GM20000 (cell line): ENCODE results near the gene OSM.

Experiments used
- DNase-seq: peaks from one replicate; pipeline ENCODE4 v3.0.0; 2012; ENCODE audit warnings: low spot score
- TF ChIP-seq, protein P1 (sequence below): IDR thresholded peaks from 2 replicates; pipeline ENCODE4 v1.5.1; 2012; ENCODE audit warnings: mild to moderate bottlenecking, control low read depth; ENCODE audit errors: extremely low read depth, missing control alignments

Gene OSM

DNA sequence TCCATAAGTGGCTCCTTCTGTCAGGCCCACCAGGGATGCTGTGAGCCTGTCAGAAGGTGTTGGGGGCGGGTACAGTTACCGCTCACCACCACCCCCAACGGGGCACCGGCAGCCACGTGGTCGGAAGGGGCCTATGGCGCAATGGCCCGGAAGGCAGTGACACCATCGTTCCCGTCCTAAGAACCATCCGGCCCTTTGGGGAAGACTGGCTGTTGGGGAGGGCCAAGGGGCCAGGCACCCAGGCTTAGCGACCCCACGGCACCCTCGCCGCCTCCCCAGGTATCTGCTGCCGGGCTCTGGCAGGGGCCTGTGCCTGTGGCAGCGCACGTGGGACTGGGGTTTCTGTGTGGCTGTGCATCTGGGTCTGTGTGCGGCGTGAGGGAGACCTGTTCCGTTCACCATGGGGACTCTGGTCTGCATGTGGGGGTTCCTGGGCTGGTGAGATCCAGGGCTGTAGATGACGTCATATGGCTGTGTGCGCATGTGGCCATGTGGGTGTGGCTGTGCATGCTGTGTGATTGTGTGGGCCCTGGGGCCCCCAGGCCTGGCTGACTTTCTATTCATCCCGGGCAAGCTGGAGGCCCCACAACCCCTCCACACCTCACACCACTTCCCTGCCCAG, 717 bp downstream of the OSM start:
- peak; percentile 87 for DNase-seq
- TF ChIP-seq, protein P1, sequence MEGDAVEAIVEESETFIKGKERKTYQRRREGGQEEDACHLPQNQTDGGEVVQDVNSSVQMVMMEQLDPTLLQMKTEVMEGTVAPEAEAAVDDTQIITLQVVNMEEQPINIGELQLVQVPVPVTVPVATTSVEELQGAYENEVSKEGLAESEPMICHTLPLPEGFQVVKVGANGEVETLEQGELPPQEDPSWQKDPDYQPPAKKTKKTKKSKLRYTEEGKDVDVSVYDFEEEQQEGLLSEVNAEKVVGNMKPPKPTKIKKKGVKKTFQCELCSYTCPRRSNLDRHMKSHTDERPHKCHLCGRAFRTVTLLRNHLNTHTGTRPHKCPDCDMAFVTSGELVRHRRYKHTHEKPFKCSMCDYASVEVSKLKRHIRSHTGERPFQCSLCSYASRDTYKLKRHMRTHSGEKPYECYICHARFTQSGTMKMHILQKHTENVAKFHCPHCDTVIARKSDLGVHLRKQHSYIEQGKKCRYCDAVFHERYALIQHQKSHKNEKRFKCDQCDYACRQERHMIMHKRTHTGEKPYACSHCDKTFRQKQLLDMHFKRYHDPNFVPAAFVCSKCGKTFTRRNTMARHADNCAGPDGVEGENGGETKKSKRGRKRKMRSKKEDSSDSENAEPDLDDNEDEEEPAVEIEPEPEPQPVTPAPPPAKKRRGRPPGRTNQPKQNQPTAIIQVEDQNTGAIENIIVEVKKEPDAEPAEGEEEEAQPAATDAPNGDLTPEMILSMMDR = no peak

DNA sequence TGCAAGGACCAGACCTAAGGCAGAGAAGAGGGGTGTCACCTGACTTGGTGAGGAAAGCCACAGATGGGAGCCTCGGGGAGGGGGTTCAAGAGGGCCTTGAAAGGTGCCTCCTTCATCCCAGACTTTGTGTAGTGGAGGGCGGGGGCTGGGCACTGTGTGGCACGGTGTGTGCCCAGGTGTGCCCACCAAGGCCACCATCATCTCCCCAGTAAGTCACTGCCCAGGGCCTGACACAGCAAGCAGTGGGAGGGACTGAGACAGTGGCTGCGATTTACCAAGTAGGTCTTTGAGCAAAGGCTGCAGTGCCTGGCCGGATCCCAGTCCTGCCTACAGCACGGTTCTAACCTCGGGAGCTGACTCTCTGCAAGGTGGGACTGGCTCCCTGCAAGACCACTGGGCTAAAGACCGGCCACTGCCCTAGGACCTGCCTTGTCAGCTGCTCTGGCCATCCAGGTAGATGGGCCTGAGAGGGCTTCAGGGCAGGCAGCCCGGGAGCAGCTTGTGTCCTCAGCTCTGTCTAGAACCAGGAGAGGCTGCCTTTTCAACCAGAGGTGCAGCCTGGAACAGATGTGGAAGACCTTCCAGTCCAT, 1.4 kb downstream of the OSM start:
- TF ChIP-seq, protein P1 = no peak
- no peak for DNase-seq

DNA sequence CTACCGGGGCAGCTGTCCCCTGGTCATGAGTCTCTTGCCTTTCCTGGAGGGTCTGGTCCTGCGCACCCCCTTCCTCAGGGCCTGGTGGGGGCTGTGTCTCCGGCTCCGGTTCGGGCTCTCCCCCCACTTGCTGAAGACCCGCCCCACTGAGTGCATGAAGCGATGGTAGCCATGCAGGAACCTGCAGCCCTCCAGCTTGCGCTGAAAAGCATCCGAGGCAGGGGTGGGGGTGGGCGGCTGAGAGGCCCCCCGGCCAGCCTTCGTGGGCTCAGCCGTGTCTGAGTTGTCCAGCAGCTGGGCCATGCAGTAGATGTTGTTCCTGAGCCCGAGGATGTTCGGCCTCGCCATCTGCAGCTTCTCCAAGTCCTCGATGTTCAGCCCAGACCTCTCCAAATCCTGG, 2.8 kb downstream of the OSM start:
- TF ChIP-seq, protein P1 = no peak
- DNase-seq = no peak

DNA sequence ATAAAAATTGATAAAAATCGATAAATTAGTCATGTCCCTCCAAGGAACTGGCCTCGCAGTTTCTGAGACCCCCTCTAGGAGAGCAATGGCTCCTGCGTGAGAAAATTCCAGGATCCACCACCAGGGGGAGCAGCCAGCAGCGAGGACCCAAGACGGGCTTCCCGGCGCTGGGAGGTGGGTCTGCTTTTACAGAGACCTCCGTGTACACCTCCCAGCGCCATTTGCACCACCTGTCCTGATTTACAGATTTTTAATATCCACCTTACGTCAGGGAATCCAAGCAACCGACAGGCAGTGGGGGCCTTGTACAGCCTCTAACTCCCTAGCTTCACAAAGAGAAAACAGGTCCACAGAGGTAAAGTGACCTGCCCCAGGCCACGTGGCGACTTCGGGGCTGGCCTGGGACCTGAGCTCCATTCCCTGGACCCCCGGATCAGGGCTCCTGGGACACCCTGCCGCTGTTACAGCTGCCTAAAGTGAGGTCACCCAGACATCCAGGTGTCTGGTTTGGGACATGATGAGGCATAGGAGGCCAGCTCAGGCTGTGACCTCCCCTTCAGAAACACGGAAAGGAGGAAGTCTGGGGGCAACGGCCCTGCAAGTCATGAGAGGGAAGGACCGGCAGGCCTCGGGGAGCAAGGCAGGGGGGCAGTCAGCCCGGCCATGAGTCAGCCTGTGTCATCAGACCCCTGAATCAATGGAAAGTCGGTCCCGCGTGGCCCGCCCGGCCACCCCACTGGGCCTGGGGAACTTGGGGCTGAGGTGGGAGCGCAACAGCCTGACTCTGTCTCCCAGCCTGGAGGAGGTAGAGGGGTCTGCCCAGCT, 3.5 kb downstream of the OSM start:
- peak; percentile 83 for DNase-seq
- TF ChIP-seq, protein P1 = peak; percentile 75

DNA sequence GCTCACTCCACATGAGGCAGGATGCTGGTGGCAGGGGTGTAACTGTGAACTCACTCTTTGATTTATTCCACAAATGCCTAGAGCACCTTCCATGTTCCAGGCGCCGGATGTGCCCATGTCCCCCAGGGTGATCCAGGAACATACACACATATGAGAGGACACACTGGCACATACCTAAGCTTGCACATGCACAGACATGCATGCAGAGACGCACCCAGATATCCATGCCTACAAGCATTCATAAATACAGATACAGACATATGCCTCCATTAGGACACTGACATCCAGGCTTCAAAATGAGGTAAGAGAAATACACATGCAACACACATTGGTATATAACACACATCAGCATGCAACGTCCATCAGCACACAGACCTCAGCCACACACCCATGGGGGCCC, 4.5 kb downstream of the OSM start:
- TF ChIP-seq, protein P1 = no peak
- no peak for DNase-seq

DNA sequence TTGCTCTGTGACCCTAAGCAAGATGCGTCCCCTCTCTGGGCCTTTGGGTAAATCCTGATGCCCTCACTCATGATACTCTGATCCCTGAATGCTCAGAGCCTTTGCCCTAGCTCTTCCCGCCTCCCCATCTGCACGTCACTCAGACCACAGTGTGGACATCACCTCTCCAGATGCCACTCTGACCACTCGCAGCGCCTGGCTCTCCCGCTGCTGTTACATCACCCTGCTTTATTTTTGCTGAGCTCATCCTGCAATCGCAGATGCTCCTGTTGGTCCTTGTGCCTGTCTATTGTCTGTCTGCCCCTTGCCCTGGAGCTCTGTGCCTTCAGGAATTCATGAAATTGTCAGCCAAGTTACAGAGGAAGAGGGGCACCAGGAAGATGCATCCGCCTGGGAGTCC, 5.5 kb downstream of the OSM start:
- TF ChIP-seq, protein P1 = no peak
- no peak for DNase-seq

DNA sequence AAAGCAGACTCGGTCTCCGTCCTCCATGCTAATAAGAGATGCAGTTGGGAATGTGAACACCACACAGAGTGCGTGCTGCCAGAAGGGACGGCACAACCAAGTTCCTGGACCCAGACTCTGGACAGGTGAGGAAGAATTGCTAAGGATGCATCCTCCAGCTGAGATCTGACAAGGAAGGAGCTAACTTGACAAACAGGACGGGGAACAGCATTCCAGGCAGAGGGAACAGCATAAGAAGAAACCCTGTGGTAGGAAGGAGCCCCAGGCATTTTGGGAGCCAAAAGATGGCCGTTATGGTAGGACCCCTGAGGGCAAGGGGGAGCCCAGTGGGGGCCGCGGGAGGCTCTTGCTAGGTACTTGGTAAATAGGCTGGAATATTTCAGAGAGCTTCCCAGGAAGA, 6.0 kb downstream of the OSM start:
- TF ChIP-seq, protein P1 = no peak
- DNase-seq = no peak
